GM21825 (cell line): ENCODE data around the gene HIPK2.
"Not testable (repeated sequence)": the region's sequence is repeated elsewhere in the genome, so short reads cannot be mapped to it uniquely, and the experiment has no call there.

Experiments
- ATAC-seq: cut with Tn5 transposase; IDR thresholded peaks from one replicate; pipeline ENCODE4 v1.9.1; 2021; ENCODE audit warnings: mild to moderate bottlenecking, moderate library complexity; ENCODE audit not compliant: unreplicated experiment

Gene HIPK2

DNA sequence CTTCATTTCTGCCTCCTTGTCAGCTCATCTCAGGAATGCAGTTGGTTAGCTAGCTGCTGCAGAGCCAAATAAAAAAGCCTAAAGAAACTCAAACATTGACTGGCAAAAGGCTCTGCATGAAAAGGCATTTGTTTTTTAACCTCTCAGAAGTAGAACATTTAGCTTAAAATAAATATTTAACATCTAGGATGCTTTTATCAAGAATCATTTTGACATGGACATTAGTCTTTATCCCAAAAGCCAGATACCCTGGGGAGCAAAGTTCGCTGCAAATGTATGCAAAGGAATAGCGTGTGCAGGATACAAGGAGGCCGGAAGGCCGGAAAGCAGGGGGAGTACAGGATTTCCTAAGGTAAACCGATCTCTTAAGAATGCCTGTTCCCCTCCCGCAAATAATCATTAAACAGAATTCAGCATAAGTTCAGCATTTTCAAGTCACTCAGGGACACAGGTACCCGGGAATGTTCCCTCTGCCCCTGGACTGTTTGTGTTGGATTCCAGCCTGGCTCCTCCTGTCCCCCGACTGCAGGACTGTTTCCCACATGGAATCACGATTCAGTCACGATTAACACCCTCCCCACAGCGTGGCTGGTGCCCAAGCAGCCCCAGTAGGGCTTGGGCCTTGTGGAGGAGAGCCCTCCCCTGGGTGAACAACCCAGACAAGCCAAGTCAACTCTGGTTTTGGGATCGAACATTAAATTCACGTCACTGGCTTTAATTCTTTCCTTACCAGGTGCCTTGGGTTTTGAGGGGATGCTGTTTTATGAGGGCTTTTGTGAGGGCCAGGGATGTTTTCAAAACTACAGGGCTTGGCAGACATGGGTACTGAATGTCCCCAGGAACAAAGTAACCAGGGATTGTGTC is 97.8 kb downstream of the HIPK2 start:
- ATAC-seq, result no peak

DNA sequence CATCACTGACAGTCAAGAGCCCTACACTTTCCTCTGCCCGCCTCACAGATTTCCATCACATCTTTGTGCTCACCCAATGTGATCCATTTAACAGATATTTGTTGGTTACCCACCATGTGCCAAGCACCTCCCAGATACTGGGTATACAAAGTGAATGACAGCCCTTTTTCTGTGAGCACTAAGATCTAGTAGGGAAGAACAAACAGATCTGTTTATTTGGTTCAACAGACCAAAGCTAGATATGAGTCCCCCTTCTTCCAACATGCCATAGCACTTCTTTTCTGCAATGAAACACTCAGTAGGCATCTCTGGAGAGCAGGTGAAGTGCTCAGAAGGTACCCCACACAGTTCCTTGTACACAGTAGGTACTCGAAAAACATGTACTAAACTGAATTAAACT is 101.4 kb downstream of the HIPK2 start:
- ATAC-seq, result no peak

DNA sequence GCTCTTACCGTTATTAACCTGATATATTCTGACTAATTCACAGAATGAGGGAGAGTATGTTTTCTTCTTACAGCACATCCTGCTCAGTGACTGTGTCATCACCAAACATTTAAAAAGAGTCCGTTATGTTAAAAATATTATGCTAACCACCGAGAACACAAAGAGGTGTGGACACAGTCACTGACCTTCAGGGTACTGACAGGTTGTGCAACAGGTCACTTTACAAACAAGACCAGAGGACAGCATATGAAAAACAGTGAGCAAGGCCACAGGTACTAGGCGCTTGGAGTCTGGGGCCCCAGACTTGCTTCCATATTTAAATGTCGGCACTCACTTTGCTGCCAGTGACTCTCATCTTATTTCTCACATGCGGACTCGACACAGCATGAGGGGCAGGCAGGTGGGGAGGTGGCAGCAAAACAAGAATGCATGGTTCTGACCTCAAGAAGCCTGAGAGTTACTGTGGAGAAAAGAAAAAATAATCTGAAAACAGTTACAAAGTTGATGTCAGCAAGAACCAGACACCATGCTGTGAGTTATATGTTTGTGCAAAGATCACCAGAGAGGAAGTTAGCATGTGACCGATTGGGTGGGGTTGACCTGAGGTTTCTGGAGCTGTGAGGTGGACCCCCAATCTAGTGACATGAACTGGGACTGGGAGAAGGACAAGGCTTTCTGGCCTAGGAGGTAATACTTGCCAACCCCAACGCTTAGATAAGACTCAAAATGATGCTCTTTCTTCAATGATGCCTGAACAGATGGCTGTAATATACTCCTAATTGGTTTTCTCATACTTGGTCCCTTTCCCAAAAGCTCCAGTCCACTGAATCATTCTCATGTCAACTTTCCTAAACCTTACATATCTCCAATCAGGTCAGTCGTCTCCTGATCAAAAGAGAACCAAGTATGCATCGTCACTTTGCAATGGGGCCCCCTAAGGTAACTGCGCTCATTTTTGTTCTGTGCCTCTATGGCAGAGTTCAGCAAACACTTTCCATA is 102.4 kb downstream of the HIPK2 start:
- no peak for ATAC-seq

DNA sequence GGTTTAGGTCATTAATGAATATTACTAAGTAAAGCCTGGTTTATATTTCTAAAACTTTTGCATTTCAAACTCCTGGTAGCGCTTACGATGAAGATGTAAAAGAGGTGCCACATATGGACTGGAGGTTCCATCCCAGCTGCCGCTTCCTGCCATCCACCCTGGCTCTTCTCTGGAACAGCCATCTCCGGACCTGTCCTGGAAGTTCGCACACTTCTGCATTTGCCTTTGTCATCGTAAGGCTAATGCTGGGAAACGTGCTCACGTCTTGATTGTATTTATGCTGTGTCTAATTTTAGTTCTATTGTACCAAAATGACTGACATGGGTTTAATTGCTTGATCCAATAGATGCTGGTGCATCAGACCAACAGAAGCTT is 103.1 kb downstream of the HIPK2 start:
- ATAC-seq, result no peak

DNA sequence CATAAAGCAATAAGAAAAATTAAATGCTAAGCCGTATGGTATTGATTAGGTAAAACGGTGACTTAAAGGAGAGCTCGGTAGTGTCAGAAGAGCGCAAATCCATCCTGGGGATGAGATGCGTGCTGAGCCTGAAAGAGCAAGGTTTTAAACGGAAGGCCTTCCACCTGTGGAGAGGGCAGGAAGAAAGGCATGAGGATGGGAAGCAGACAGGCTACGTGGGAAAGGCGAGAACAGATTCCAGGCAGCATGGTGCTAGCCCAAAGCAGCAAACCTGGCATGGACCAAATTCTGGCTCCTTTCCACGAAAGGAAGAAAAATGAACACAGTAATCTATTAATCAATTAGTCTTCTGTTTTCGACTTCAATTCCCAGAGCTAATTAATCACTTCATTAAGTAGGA is 103.5 kb downstream of the HIPK2 start:
- ATAC-seq, result no peak

- no peak for ATAC-seq
Observed at GRCh38 chr7:139673762-139674161, 104.0 kb downstream of the HIPK2 start.

DNA sequence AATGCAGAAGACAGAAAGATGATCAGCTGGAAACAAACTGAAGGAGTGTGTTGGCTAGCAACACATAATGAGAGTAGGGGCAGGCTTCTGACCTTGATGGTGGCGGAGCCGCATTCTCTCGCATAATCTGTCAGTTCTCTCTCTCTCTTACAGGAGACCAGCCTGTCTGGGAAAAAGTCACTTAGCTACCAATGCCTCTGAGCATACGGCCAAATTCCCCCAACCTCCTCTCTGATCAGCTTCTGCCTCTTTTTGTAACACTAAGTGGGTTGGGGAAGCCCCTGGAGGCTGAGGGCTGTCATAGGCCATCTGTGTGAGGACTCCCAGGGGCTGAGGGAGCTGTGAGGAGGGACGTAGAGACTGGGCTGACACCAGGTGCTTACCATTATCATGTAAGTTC is 104.6 kb downstream of the HIPK2 start:
- ATAC-seq, result peak; percentile 95

GRCh38 chr7:139671967-139672366 is 105.8 kb downstream of the HIPK2 start:
- no peak for ATAC-seq

DNA sequence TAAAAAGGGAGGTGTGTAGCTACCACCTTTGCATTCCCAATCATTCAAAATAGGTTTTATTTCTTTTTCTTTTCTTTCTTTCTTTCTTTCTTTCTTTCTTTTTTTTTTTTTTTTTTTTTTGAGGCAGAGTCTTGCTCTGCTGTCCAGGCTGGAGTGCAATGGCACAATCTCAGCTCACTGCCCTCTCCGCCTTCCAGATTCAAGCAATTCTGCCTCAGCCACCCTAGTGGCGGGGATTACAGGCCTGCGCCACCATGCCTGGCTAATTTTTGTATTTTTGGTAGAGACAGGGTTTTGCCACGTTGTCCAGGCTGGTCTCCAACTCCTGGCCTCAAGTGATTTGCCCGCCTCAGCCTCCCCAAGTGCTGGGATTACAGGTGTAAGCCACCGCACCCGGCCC is 107.1 kb downstream of the HIPK2 start:
- not testable (repeated sequence) for ATAC-seq

- ATAC-seq, result no peak
Observed at GRCh38 chr7:139669106-139670061, 108.4 kb downstream of the HIPK2 start.

DNA sequence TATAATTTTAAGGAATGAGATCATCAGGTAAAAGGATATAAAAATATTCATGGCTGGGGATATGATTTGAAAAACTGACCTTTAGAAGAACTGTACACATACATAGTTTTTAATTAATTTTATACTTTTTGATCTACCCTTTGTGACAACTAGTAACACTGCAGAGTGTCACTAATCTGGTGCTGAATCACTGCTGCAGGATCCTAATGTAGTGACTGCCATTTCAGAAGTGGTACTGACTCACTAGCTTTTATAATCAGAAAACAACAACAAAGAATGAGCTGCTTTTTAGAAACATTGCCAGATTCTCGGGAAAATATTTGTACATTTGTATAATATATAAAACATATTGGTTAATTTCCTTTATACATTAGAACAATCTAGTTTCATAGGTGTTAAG is 110.4 kb downstream of the HIPK2 start:
- ATAC-seq, result no peak

- ATAC-seq, result no peak
Observed at GRCh38 chr7:139666501-139666900, 111.3 kb downstream of the HIPK2 start.

- ATAC-seq, result no peak
Observed at GRCh38 chr7:139664434-139664833, 113.4 kb downstream of the HIPK2 start.

- no peak for ATAC-seq
Observed at GRCh38 chr7:139663608-139664177, 114.1 kb downstream of the HIPK2 start.

GRCh38 chr7:139661903-139662302 is 115.9 kb downstream of the HIPK2 start:
- ATAC-seq, result no peak

DNA sequence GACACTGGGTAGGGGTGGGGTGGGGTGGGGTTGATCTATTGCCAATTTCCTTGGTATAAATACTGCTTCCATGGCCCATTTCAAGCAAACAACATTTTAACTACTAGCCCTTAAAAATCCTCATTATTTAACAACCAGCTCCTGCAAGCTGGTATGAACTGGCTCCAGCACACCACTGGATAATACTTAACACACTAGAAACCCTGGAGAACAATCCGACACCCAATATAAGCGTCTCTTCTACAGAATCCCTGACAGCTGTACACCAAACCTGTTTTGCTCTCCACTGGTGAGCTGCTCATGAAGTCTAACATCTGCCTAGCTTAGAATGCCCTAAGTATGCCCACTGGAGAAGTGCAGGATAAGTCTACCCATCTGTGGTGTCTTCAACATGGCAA is 116.8 kb downstream of the HIPK2 start:
- ATAC-seq, result no peak

GRCh38 chr7:139660317-139661042 is 117.3 kb downstream of the HIPK2 start:
- no peak for ATAC-seq

DNA sequence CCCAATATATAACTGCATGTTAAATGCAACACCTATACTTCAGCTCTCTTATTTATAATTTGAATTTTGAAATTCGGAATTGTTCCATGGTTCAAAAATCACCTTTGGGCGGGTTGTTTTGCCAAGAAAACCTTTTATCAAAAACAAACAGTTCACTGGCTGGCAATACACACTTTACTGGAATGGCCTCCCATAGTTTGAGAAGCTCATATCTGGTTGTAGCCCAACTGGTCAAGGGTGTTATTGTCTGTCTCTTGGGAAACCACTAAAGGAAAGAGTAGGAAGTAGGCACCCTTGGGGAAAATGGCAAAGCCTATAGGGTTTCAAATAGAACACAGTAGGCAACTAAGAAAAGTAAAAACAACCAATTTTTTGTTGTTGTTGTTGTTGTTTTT is 117.9 kb downstream of the HIPK2 start:
- no peak for ATAC-seq

DNA sequence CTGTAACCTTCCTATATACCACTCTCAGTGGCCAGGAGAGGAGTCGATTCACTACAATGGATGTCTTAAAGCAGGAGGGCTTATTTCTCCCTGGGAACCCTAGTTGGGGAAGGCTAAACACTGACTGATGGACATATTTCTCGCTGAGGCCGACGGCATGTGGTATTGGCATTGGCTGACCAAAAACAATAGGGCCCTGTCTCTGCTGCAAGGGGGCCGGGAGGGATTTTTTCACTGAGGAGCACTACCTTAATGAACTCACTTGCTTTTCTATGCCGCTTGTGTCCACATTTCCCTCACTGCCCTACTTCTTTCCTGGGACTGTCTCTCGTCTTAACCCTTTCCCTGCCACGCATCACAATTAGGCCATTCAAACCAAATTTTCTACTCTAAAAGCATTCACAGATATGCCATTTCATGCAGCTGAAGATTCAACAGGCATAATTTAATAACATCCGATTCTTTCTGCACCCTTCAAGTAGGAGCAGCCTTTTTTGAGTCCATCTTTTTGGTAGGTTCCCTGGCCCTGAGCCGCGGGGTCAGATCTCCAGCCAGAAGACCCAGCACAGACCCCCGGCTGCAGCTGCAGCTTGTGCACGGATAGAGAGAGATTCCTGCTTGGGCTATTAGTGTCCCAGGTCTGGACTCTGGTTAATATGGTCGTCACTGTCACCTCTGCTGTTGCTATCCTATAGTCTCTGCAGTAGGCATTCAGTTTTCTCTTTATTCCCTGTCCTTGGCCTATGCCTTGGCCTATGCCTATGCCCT is 118.7 kb downstream of the HIPK2 start:
- no peak for ATAC-seq
